Keratinocyte (primary cell): ENCODE measurements around the gene C1orf122. TPM values are rescaled to one million over a fixed set of nuclear protein-coding genes. Genes with fewer than 3 reads are reported as not detected.

Experiments
- DNase-seq: peaks from one replicate; pipeline ENCODE4 v3.0.0-alpha.2; 2011; ENCODE audit warnings: low read depth, missing footprints, low spot score
- FAIRE-seq: peaks from 2 replicates; lab custom pipeline; 2011; peaks lifted over from hg19 to GRCh38; lab: Jason Lieb, UNC
- H2AFZ ChIP-seq: 2 replicates; pipeline ENCODE4 v1.6.0; 2012; ENCODE audit warnings: low read length, control low read depth, inconsistent platforms; ENCODE audit not compliant: control insufficient read depth
- H3K27ac ChIP-seq: 2 replicates; pipeline ENCODE4 v1.5.1; 2011; ENCODE audit warnings: low read length; ENCODE audit not compliant: control insufficient read depth, insufficient read depth
- H3K27me3 ChIP-seq: 3 replicates; pipeline ENCODE4 v1.6.0; 2011; ENCODE audit warnings: low read length; ENCODE audit not compliant: control insufficient read depth, insufficient read depth; ENCODE audit errors: extremely low read depth
- H3K36me3 ChIP-seq, 2 experiments: 2 replicates in 1 of 2; 3 replicates in 1 of 2; pipeline ENCODE4 v1.5.1; 2011; ENCODE audit warnings: low read length in 2 of 2, mild to moderate bottlenecking in 1 of 2; ENCODE audit not compliant: control insufficient read depth in 2 of 2, insufficient read depth in 2 of 2; ENCODE audit errors: extremely low read depth in 1 of 2
- H3K4me1 ChIP-seq: 3 replicates; pipeline ENCODE4 v1.5.1; 2011; ENCODE audit warnings: low read length; ENCODE audit not compliant: control insufficient read depth, insufficient read depth; ENCODE audit errors: extremely low read depth
- H3K4me2 ChIP-seq: 3 replicates; pipeline ENCODE4 v1.6.0; 2011; ENCODE audit warnings: low read depth, low read length; ENCODE audit not compliant: control insufficient read depth, insufficient read depth; ENCODE audit errors: extremely low read depth
- H3K4me3 ChIP-seq, 3 experiments: fragments of 200-600 bp in 1 of 3; sonication (generic) in 1 of 3; 2 replicates in 2 of 3; 3 replicates in 1 of 3; pipeline ENCODE4 v1.5.1; 2011 to 2016; ENCODE audit warnings: low read length in 3 of 3, mild to moderate bottlenecking in 3 of 3, control low read depth in 2 of 3, inconsistent platforms in 1 of 3, low read depth in 1 of 3, mixed read lengths in 1 of 3, mixed run types in 1 of 3, moderate library complexity in 1 of 3; ENCODE audit not compliant: control insufficient read depth in 2 of 3, insufficient read depth in 2 of 3; ENCODE audit errors: extremely low read depth in 1 of 3
- H3K79me2 ChIP-seq: 2 replicates; pipeline ENCODE4 v1.6.0; 2012; ENCODE audit warnings: low read length; ENCODE audit not compliant: control insufficient read depth, insufficient read depth
- H3K9ac ChIP-seq: 3 replicates; pipeline ENCODE4 v1.6.0; 2011; ENCODE audit warnings: low read length; ENCODE audit not compliant: control insufficient read depth, insufficient read depth; ENCODE audit errors: extremely low read depth
- H3K9me1 ChIP-seq: 3 replicates; pipeline ENCODE4 v1.6.0; 2011; ENCODE audit warnings: low read length; ENCODE audit not compliant: control insufficient read depth, insufficient read depth; ENCODE audit errors: extremely low read depth
- H3K9me3 ChIP-seq: 2 replicates; pipeline ENCODE4 v1.5.1; 2012; ENCODE audit warnings: low read depth, low read length; ENCODE audit not compliant: control insufficient read depth
- H4K20me1 ChIP-seq: 3 replicates; pipeline ENCODE4 v1.6.0; 2011; ENCODE audit warnings: low read length; ENCODE audit not compliant: control insufficient read depth, insufficient read depth; ENCODE audit errors: extremely low read depth
- EZH2 ChIP-seq: IDR thresholded peaks from one replicate; pipeline ENCODE4 v1.6.1; 2012; ENCODE audit warnings: inconsistent platforms, mild to moderate bottlenecking, low read length, moderate library complexity
- dilution Hi-C: fragments of 300-500 bp; cut with MboI; formaldehyde crosslinking; loops from one replicate; pipeline ENCODE4 v1.7.0; 2020; ENCODE audit warnings: low sequenced_read_pairs; ENCODE audit not compliant: extremely low pct_ligation_motif_present
- polyA plus RNA-seq, 5 experiments: library from polyadenylated mRNA; depleted of rRNA in 3 of 5; stranded (reverse) in 3 of 5; stranded (forward) in 1 of 5; unstranded in 1 of 5; fragments of >200 nt; gene quantifications; 1 replicate in 1 of 5; 2 replicates in 3 of 5; 3 replicates in 1 of 5; pipeline versions ENCODE4 v1.2.1 to v1.2.3, GENCODE V29; 2011 to 2012; ENCODE audit warnings: missing spikeins in 2 of 5, low read depth in 1 of 5, low replicate concordance in 1 of 5
- TF ChIP-seq, protein P1 (sequence below), 3 experiments: IDR thresholded peaks in 1 of 3; conservative IDR thresholded peaks in 1 of 3; optimal IDR thresholded peaks in 1 of 3; 2 replicates in 2 of 3; 3 replicates in 1 of 3; pipeline versions ENCODE3 to v1.5.1; 2011; ENCODE audit warnings: low read length in 3 of 3, mild to moderate bottlenecking in 3 of 3, moderate library complexity in 2 of 3, control low read depth in 1 of 3, inconsistent platforms in 1 of 3; ENCODE audit not compliant: insufficient read depth in 2 of 3; ENCODE audit errors: extremely low read depth in 1 of 3

The C1orf122 gene
- polyA plus RNA-seq, 1 donor (not counting 4 experiments of a cell fraction or from before 2014, with no cell fraction given) = 25.8 TPM

DNA sequence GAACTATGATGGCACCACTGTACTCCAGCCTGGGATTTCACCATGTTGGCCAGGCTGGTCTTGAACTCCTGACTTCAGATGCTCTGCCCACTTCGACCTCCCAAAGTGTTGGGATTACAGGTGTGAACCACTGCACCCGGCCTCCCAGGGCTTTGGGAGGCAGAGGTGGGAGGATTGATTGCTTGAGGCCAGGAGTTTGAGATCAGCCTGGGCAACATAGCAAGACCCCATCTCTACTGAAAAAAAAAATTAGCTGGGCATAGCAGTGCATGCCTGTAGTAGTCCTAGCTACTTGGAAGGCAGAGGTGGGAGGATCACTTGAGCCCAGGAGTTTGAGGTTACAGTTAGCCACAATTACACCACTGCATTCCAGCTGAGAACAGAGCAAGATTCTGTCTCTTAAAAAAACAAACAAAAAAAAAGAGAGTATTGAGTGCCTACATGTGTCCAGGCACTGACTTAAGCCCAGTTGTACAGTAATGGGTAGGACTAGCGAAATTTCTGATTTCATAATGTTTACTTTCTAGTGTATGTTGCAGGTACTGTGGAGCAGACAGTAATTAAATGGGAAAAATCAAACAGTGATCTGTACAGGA lies 9.7 kb upstream of the C1orf122 start:
- Histone ChIP-seq H3K9me3 (no peaks in the 10 kb centered on the region), H3K79me2 (no peaks in the 10 kb centered on the region), H3K9ac (no peak overlapping the region), H3K36me3 (peaks cover 6 to 8% of the 10 kb centered on the region in 2 experiments), H3K4me1 (no peaks in the 10 kb centered on the region), H2AFZ (no peak overlapping the region), H3K4me2 (no peak overlapping the region), H3K4me3 (no peak overlapping the region), H4K20me1 (peaks cover 2% of the 10 kb centered on the region), H3K27me3 (peaks cover 18% of the 10 kb centered on the region), H3K9me1 (no peaks in the 10 kb centered on the region), H3K27ac (no peak overlapping the region)
- TF ChIP-seq, protein P1, sequence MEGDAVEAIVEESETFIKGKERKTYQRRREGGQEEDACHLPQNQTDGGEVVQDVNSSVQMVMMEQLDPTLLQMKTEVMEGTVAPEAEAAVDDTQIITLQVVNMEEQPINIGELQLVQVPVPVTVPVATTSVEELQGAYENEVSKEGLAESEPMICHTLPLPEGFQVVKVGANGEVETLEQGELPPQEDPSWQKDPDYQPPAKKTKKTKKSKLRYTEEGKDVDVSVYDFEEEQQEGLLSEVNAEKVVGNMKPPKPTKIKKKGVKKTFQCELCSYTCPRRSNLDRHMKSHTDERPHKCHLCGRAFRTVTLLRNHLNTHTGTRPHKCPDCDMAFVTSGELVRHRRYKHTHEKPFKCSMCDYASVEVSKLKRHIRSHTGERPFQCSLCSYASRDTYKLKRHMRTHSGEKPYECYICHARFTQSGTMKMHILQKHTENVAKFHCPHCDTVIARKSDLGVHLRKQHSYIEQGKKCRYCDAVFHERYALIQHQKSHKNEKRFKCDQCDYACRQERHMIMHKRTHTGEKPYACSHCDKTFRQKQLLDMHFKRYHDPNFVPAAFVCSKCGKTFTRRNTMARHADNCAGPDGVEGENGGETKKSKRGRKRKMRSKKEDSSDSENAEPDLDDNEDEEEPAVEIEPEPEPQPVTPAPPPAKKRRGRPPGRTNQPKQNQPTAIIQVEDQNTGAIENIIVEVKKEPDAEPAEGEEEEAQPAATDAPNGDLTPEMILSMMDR (optimal IDR thresholded peaks at IDR 0.05 in 1 of 3, IDR thresholded peaks at IDR 0.05 in 1 of 3, conservative IDR thresholded peaks at IDR 0.05 in 1 of 3; ENCODE audit: extremely low read depth in 1 of 3, insufficient read depth in 2 of 3, low read length in 3 of 3) = no peak
- TF ChIP-seq EZH2 = no peak
- no peak for FAIRE-seq
- dilution Hi-C loops = no loop called here
- DNase-seq = no peak

DNA sequence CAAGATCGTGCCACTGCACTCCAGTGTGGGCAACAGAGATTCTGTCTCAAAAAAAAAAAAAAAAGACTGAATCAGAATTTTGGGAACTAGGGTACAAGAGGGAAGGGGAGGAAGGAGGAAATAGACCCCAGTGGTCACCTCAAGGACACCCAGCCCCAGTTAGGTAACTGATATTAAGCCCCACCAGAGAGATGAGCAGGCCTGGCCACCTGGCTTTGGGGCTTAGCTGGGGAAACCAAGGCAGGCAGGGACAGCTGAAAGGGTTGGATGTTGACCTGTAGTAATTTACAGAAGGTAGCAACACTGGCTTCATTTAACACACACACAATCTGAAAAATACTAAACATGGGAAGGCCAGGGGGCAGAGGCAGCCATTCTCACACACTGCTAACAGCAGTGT lies 5.2 kb upstream of the C1orf122 start:
- TF ChIP-seq, protein P1 (optimal IDR thresholded peaks at IDR 0.05 in 1 of 3, IDR thresholded peaks at IDR 0.05 in 1 of 3, conservative IDR thresholded peaks at IDR 0.05 in 1 of 3; ENCODE audit: extremely low read depth in 1 of 3, insufficient read depth in 2 of 3, low read length in 3 of 3) = no peak
- no peak for TF ChIP-seq EZH2
- H3K9me3 ChIP-seq = no peaks in the 10 kb centered on the region
- peaks cover 8% of the 10 kb centered on the region for H3K4me1 ChIP-seq
- H4K20me1 ChIP-seq = peaks cover 7% of the 10 kb centered on the region
- FAIRE-seq (no peak), DNase-seq (no peak)
- no peak overlapping the region for H3K9ac ChIP-seq
- peaks cover 29% of the 10 kb centered on the region for H3K79me2 ChIP-seq
- no peak overlapping the region for H3K27ac ChIP-seq
- no peak overlapping the region for H2AFZ ChIP-seq
- H3K9me1 ChIP-seq = no peaks in the 10 kb centered on the region
- no peak overlapping the region for H3K4me2 ChIP-seq
- H3K36me3 ChIP-seq = peaks cover 35 to 42% of the 10 kb centered on the region in 2 experiments
- no peaks in the 10 kb centered on the region for H3K27me3 ChIP-seq
- H3K4me3 ChIP-seq = no peak overlapping the region
- dilution Hi-C loops = no loop called here
